Endodermal cell (in vitro differentiated cells): ENCODE results near the gene ARMC2. TPM values are rescaled to one million over a fixed set of nuclear protein-coding genes. Genes with fewer than 3 reads are reported as not detected.

ENCODE experiments used
- DNase-seq: peaks from one replicate; pipeline ENCODE4 v3.0.0-alpha.2; 2017
- H3K27ac ChIP-seq: 2 replicates; pipeline ENCODE4 v1.5.1; 2013; ENCODE audit warnings: mild to moderate bottlenecking, low read depth, low read length, moderate library complexity
- H3K27me3 ChIP-seq: 2 replicates; pipeline ENCODE4 v1.6.1; 2013; ENCODE audit warnings: mild to moderate bottlenecking, low read length, moderate library complexity; ENCODE audit not compliant: insufficient read depth, control insufficient read depth, poor library complexity, severe bottlenecking
- H3K36me3 ChIP-seq: 2 replicates; pipeline ENCODE4 v1.7.0; 2013; ENCODE audit warnings: mild to moderate bottlenecking, low read length, moderate library complexity; ENCODE audit not compliant: control insufficient read depth, insufficient read depth
- H3K4me1 ChIP-seq: one replicate; pipeline ENCODE4 v1.7.0; 2013; ENCODE audit warnings: low read length; ENCODE audit not compliant: control insufficient read depth, insufficient read depth
- H3K4me3 ChIP-seq: 2 replicates; pipeline ENCODE4 v1.5.1; 2013; ENCODE audit warnings: mild to moderate bottlenecking, low read length, moderate library complexity
- H3K9ac ChIP-seq: 2 replicates; pipeline ENCODE4 v1.6.1; 2013; ENCODE audit warnings: mild to moderate bottlenecking, low read length, moderate library complexity; ENCODE audit not compliant: poor library complexity, severe bottlenecking; ENCODE audit errors: extremely low read depth
- H3K9me3 ChIP-seq: 2 replicates; pipeline ENCODE4 v1.6.1; 2013; ENCODE audit warnings: mild to moderate bottlenecking, low read length, moderate library complexity; ENCODE audit not compliant: control insufficient read depth
- H3K27ac Mint-ChIP-seq: 2 replicates; pipeline ENCODE4 v1.8.0; 2020; ENCODE audit warnings: mixed read lengths
- H3K27me3 Mint-ChIP-seq: 2 replicates; pipeline ENCODE4 v1.8.0; 2021; ENCODE audit warnings: mild to moderate bottlenecking, mixed read lengths; ENCODE audit not compliant: insufficient read depth
- H3K36me3 Mint-ChIP-seq: 2 replicates; pipeline ENCODE4 v1.8.0; 2020; ENCODE audit warnings: low read depth, mixed read lengths
- H3K4me1 Mint-ChIP-seq: 2 replicates; pipeline ENCODE4 v1.8.0; 2020; ENCODE audit warnings: mixed read lengths
- H3K4me3 Mint-ChIP-seq: 2 replicates; pipeline ENCODE4 v1.8.0; 2020; ENCODE audit warnings: mild to moderate bottlenecking, moderate library complexity, mixed read lengths
- H3K9me3 Mint-ChIP-seq: 2 replicates; pipeline ENCODE4 v1.8.0; 2020; ENCODE audit warnings: mild to moderate bottlenecking, mixed read lengths
- CTCF ChIP-seq: fragments of 200-600 bp; sonication (generic); conservative IDR thresholded peaks from 2 replicates; pipeline ENCODE4 v1.5.0; 2021; ENCODE audit warnings: antibody characterized with exemption, mild to moderate bottlenecking
- WGBS, 2 experiments: methylation state at CpG; one replicate each; pipeline versions ENCODE4 v1.1.5 to v1.1.7; 2013; ENCODE audit warnings: missing lambda C conversion rate in 2 of 2, mixed read lengths in 1 of 2; ENCODE audit not compliant: insufficient coverage in 1 of 2, insufficient read length in 1 of 2; 5-methylcytosine and 5-hydroxymethylcytosine counted together
- total RNA-seq, 2 donors: library from RNA; stranded (reverse); fragmentation: NEBNext Ultra II Directional in 1 of 2; extraction: Animal tissue kit (Norgen Biotek cat#: 25700) in 1 of 2; gene quantifications; 2 replicates in 1 of 2; 3 replicates in 1 of 2; pipeline ENCODE4 v1.2.1, GENCODE V29; 2021

The ARMC2 gene
- total RNA-seq, 2 donors from 2014 or later: 7.1 to 8.3 TPM

GRCh38 chr6:108989700-108990099, 141.5 kb downstream of the ARMC2 start:
- Histone ChIP-seq H3K27ac (no peak overlapping the region), H3K4me1 (no peaks in the 10 kb centered on the region), H3K36me3 (peaks cover 38% of the 10 kb centered on the region), H3K9me3 (no peaks in the 10 kb centered on the region), H3K9ac (no peak overlapping the region), H3K27me3 (no peaks in the 10 kb centered on the region), H3K4me3 (no peak overlapping the region)
- 90 to 93% methylated on average over 2 to 3 of the region's 3 CpGs for WGBS, 2 experiments
- Mint-ChIP-seq H3K4me1 (peaks cover 7% of the 10 kb centered on the region), H3K9me3 (no peaks in the 10 kb centered on the region), H3K27ac (no peak overlapping the region), H3K4me3 (no peak overlapping the region), H3K27me3 (no peaks in the 10 kb centered on the region), H3K36me3 (peaks cover 28% of the 10 kb centered on the region)
- TF ChIP-seq CTCF: no peak
- DNase-seq: no peak

GRCh38 chr6:108993876-108994275, 145.7 kb downstream of the ARMC2 start:
- peaks cover 5% of the 10 kb centered on the region for H3K4me1 Mint-ChIP-seq
- 91 to 100% methylated on average over 1 to 3 of the region's 3 CpGs for WGBS, 2 experiments
- H3K27ac Mint-ChIP-seq: no peak overlapping the region
- Histone ChIP-seq H3K27ac (no peak overlapping the region), H3K9ac (no peak overlapping the region), H3K36me3 (peaks cover 12% of the 10 kb centered on the region), H3K4me3 (no peak overlapping the region), H3K4me1 (no peaks in the 10 kb centered on the region), H3K27me3 (no peaks in the 10 kb centered on the region), H3K9me3 (no peaks in the 10 kb centered on the region)
- H3K4me3 Mint-ChIP-seq: no peak overlapping the region
- no peak for TF ChIP-seq CTCF
- no peak for DNase-seq
- peaks cover 20% of the 10 kb centered on the region for H3K36me3 Mint-ChIP-seq
- H3K9me3 Mint-ChIP-seq: no peaks in the 10 kb centered on the region
- no peaks in the 10 kb centered on the region for H3K27me3 Mint-ChIP-seq

- no peaks in the 10 kb centered on the region for H3K9me3 ChIP-seq
- H3K27me3 Mint-ChIP-seq: no peaks in the 10 kb centered on the region
- H3K27ac Mint-ChIP-seq: no peak overlapping the region
- H3K4me3 Mint-ChIP-seq: no peak overlapping the region
- H3K27ac ChIP-seq: no peak overlapping the region
- H3K4me3 ChIP-seq: no peak overlapping the region
- no peaks in the 10 kb centered on the region for H3K4me1 Mint-ChIP-seq
- no peak overlapping the region for H3K9ac ChIP-seq
- no peak for TF ChIP-seq CTCF
- no peaks in the 10 kb centered on the region for H3K4me1 ChIP-seq
- DNase-seq: no peak
- no peaks in the 10 kb centered on the region for H3K9me3 Mint-ChIP-seq
- no peaks in the 10 kb centered on the region for H3K27me3 ChIP-seq
- H3K36me3 Mint-ChIP-seq: peaks cover 15% of the 10 kb centered on the region
- H3K36me3 ChIP-seq: peaks cover 20% of the 10 kb centered on the region
These were observed 147.1 kb downstream of the ARMC2 start for GRCh38 chr6:108995296-108995695.
